ENCODE results near the gene DNAI1. TPM values are rescaled to one million over a fixed set of nuclear protein-coding genes. Genes with fewer than 3 reads are reported as not detected.
A peak's percentile ranks its signal among the peaks of the same experiment; 100 is the strongest.

Gene DNAI1
- total and polyA plus RNA-seq, 2 of the 13 experiments (the other 11 are each of a cell fraction or from before 2014, with no cell fraction given) = not detected

DNA sequence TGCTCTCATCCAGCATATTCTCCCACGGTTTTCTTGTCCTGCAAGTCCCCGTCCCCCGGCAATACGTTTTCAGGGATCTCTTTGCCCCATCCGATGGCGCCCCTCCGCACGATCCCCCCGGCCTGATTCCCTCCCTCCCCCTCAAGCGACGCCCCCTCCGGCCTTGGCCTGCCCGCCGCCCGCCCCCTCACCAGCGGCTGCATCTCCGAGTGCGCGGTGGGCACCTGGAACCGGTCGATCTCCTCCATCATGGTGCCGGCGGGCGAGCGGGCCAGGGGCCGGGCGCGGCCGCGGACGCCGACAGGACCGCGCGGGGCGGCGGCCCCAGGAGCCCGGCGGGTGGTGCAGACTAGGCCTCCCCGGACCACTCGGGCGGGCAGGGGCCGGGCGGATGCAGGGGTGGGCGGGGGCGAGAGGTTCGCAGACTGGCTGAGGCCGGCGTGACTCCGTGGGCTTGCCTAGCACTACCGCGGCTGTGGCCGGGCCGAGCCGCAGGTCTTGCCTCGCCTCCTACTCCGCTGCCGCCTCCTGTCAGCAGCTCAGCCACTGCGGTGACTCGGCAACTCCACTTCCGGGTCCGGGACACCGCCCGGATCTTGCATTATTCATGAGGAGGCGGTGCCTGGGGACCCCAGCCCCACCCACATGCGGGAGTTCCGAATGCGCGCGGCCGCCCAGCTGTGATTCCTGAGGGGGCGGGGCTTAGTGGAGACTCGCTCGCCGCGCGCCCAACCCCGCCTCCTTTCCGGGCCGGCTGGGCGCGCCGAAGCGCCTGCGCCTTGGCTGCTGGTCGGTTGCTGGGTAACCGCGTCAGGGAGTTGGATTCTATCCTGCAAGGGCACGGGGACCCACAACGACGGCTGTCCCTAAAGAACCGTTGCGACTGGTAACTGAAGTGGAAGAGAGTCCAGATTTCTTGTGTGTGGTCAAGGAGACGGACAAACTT, at the start of gene DNAI1, which contains the start of gene FAM219A (continued):
- TF ChIP-seq HNRNPUL1 (IDR thresholded peaks at IDR 0.05; ENCODE audit: low read depth, low read length) (no peak), JUND (CRISPR knock-in tag; IDR thresholded peaks at IDR 0.05) (no peak), ZNF331 (CRISPR knock-in tag; IDR thresholded peaks at IDR 0.05) (no peak), NCOR1 (IDR thresholded peaks at IDR 0.05; ENCODE audit: borderline replicate concordance, low read length) (no peak), HIVEP1 (CRISPR knock-in tag; IDR thresholded peaks at IDR 0.05) (0 out of 2 replicates have a peak, but pooled peaks have one; percentile 26), ZNF574 (CRISPR knock-in tag; IDR thresholded peaks at IDR 0.05) (no peak), MAFG (CRISPR knock-in tag; IDR thresholded peaks at IDR 0.05) (peak; percentile 57; the same call in 1 of the 2 replicates), REL (CRISPR knock-in tag; conservative IDR thresholded peaks at IDR 0.05) (no peak), FOXJ3 (CRISPR knock-in tag; IDR thresholded peaks at IDR 0.05; ENCODE audit: borderline replicate concordance) (no peak), DR1 (CRISPR knock-in tag; IDR thresholded peaks at IDR 0.05) (peak; percentile 45; the same call in 1 of the 2 replicates), MXD4 (CRISPR knock-in tag; IDR thresholded peaks at IDR 0.05) (peak; percentile 43), JDP2 (CRISPR knock-in tag; IDR thresholded peaks at IDR 0.05; ENCODE audit: borderline replicate concordance) (no peak), ERF (CRISPR knock-in tag; IDR thresholded peaks at IDR 0.05) (no peak), ESRRA (CRISPR knock-in tag; IDR thresholded peaks at IDR 0.05; ENCODE audit: low read depth) (no peak), EEA1 (CRISPR knock-in tag; IDR thresholded peaks at IDR 0.05; ENCODE audit: borderline replicate concordance) (0 out of 2 replicates have a peak, but pooled peaks have one; percentile 15), ZNF496 (CRISPR knock-in tag; IDR thresholded peaks at IDR 0.05; ENCODE audit: insufficient replicate concordance) (no peak)
- TF ChIP-seq, protein P1, sequence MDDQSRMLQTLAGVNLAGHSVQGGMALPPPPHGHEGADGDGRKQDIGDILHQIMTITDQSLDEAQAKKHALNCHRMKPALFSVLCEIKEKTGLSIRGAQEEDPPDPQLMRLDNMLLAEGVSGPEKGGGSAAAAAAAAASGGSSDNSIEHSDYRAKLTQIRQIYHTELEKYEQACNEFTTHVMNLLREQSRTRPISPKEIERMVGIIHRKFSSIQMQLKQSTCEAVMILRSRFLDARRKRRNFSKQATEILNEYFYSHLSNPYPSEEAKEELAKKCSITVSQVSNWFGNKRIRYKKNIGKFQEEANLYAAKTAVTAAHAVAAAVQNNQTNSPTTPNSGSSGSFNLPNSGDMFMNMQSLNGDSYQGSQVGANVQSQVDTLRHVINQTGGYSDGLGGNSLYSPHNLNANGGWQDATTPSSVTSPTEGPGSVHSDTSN (CRISPR knock-in tag; IDR thresholded peaks at IDR 0.05; ENCODE audit: borderline replicate concordance) = no peak
- TF ChIP-seq, protein P2, sequence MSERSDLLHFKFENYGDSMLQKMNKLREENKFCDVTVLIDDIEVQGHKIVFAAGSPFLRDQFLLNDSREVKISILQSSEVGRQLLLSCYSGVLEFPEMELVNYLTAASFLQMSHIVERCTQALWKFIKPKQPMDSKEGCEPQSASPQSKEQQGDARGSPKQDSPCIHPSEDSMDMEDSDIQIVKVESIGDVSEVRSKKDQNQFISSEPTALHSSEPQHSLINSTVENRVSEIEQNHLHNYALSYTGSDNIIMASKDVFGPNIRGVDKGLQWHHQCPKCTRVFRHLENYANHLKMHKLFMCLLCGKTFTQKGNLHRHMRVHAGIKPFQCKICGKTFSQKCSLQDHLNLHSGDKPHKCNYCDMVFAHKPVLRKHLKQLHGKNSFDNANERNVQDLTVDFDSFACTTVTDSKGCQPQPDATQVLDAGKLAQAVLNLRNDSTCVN (CRISPR knock-in tag; IDR thresholded peaks at IDR 0.05; ENCODE audit: borderline replicate concordance) = no peak

Data from HepG2 (cell line).